ENCODE data around the gene MYADML2. TPM values are rescaled to one million over a fixed set of nuclear protein-coding genes. Genes with fewer than 3 reads are reported as not detected.
"Not testable (repeated sequence)": the region's sequence is repeated elsewhere in the genome, so short reads cannot be mapped to it uniquely, and the experiment has no call there.

Gene MYADML2
- total RNA-seq, 1 donor from 2014 or later: 3.2 TPM

DNA sequence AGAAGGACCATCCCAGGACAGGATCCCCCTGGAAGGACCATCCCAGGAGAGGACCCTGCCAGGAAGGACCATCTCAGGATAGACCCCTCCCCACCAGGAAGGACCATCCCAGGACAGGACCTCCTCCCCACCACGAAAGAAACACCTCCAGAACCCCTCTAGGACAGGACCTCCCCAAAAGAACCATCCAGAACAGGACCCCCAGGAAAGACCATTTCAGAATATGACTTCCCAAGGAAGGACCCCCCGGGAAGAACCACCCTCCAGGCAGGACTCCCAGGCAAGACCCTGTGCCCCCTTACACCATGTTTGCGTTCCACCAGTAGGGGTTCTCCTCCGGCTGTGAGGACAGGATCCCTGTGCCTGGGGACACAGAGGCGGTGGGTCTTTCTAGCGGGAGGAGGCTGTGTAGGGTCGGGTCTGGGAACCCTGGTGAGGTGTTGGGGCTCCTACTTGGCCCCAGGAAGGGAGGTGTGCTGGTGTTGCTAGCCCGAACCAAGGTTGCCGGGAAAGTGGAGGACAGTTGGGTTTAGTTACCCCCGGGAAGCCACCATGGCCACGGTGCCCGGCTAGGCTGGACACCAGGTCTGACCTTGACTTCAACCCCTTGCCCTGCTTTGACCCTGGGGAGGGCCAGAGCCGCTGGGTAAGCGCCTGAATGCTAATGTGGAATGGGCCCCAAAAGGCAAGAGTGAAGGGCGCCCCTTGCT lies 11.8 kb upstream of the MYADML2 start:
- no peak for DNase-seq

DNA sequence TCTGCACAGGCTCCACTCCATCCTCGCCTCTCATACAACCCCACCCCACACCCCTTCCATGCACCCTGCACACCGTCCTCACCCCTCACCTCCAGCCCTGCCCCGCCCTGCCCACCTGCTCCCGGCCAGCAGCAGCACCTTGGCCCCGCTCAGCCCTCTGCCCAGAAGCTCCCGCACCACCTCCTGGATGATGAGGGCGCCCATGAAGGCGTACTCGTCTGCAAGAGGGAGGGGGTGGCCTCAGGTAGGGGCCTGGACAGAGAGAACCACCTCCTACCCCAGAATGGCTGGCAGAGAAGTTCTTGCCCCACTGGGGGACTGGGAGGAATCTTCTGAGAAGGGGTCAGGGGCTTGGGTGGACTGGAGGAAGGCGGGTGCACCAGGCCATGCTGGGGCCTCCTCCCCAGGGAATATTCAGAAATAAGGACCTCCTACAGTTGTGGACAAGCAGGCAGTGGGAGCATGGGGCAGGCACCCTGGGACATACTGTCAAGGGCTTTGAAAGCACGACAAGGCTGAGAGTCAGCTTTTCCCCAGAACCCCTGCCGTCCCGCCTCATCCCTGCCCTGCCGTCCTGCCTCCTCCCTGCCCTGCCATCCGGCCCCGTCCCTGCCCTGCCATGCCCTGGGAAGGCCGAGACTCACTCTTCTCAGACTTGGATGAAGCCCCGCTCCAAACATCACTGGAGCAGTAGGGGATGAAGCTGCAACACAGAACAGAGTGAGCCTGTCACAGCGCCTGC lies 10.8 kb upstream of the MYADML2 start:
- no peak for DNase-seq

DNA sequence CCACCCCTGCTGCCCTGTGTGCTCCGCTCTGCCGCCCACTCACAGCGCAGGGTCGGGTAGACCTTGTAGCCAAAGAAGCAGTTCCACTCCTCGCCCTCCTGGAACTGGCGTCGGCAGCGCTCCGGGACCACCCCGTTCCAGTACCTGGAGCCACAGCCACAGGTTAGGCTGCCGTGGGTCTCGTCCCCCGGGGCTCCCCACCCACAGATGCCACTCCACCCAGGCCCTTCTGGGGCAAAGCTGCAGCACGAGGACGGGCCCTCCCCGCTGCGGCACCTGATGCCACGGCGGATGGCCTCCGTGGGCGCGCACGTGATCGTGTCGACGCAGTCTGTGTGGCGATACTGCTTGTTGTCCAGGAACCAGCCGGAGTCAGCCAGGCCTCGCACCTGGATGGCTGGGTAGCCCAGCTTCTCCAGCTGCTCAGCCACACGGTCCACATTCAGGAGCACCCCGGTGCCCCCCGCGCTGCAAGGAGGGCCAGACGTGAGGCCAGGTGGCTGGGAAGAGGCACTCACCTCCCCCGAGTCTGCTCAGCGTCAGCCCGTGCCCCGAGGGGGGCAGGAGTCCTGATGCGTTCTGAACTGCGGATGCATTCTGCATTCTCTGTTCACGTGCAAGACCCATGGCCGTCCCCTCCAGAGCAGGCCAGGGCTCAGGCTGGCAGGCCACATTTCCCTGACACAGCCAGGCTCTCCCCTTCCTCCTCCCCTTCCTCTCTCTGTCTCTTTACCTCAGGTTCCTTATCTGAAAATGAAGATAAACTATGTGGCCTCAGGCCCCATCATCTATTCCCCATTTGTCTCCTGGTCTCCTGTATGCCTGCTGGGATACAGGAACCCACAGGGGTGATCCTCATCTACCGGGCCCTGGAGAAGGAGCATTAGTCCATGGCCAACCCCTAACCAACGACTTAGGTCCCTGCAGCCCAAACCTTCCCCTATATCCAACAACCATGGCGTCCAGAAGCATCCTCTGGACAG lies 9.9 kb upstream of the MYADML2 start:
- DNase-seq: no peak

DNA sequence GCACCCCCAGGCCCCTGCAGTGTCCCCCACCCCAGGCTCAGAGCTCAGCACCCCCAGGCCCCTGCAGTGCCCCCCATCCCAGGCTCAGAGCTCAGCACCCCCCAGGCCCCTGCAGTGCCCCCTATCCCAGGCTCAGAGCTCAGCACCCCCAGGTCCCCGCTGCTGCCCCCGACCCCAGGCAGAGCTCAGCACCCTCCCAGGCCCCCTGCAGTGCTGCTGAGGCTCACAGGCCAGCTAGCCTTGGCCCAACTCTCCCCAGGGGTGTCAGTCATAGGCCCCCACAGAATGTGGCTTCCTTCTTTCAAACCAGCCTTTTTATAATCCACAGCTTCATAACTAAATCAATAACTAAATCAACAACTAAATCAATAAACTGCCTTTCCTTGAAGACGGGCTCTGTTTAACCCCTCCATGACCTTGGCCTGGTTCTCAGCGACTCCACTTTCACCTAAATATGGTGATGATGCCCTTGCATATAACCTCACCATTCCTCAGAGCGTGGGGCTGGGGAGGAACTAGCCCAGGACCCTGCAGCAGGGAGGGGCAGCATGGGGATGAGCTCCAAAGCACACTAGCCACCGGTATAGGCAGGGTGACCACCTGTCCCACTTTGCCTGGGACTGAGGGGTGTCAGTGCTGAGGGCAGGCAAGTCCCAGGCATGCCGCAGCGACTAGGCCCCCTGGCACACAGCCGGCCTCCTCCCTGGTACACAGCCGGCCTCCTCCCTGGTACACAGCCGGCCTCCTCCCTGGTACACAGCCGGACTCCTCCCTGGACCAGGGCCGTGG lies 8.9 kb upstream of the MYADML2 start:
- DNase-seq: no peak

DNA sequence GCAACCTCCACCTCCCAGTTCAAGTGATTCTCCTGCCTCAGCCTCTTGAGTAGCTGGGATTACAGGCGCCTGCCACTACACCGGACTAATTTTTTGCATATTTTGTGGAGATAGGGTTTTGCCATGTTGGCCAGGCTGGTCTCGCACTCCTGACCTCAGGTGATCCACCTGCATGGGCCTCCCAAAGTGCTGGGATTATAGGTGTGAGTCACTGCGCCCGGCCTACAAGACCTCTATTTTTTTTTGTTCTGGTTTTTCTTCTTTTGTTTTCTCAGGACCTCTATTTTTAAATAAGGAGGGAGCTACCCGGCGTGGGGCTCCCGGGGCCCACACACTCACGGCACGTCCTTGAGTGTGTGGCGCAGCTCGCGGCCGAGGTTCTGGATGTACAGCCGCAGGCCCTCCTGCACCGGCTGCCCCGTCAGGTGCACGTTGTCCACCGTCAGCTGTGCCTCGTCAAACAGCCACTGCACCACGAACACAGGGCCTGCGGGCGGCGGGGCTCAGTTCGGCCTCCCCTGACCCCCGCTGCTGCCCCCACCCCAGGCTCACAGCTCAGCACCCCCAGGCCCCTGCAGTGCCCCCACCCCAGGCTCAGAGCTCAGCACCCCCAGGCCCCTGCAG lies 8.1 kb upstream of the MYADML2 start:
- no peak for DNase-seq

DNA sequence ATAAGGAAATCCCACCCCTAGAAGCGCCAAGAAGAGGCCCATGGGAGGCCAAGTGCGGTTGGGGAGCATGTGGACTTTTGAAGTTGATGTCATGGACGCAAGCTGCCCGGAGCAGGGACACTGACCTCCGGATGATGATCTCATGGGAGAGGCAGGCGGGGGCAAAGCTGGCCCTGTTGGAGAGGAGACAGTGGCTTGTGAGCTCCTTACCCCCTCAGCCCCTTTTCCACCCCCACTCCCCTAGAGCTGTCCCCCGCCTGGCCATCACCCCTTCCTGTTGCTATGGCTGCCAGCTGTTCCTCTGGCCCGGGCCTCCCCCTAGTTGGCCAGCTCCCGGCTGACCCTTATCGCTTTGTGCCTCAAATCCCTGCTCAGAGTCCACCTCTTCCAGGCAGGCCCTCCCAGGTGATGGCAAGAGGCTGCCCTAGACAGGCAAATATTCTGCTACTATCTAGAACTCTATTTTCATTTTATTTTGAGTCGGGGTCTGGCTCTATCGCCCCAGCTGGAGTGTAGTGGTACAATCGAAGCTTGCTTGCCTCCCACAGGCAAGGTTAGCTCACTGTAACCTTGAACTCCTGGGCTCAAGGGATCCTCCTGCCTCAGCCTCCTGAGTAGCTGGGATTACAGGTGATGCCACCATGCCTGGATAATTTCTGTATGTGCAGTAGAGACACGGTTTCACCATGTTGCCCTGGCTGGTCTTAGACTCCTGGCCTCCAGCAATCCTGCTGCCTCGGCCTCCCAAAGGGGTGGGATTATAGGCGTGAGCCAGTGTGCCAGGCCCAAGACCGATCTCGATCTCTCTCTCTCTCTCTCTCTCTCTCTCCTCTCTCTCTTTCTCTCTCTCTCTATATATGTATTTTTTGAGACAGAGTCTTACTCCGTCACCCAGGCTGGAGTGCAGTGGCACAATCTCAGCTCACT lies 7.4 kb upstream of the MYADML2 start:
- no peak for DNase-seq

DNA sequence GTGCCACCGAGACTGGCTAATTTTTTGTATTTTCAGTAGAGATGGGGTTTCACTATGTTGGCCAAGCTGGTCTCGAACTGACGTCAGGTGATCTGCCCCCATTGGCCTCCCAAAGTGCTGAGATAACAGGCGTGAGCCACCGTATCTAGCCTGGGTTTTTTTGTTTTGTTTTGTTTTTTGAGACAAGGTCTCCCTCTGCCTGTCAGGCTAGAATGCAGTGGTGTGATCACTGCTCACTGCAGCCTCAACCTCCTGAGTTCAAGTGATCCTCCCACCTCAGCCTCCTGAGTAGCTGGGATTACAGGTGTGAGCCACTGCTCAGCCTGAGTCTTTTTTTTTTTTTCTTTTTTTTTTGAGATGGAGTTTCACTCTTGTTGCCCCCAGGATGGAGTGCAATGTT lies 6.4 kb upstream of the MYADML2 start:
- DNase-seq: not testable (repeated sequence)

DNA sequence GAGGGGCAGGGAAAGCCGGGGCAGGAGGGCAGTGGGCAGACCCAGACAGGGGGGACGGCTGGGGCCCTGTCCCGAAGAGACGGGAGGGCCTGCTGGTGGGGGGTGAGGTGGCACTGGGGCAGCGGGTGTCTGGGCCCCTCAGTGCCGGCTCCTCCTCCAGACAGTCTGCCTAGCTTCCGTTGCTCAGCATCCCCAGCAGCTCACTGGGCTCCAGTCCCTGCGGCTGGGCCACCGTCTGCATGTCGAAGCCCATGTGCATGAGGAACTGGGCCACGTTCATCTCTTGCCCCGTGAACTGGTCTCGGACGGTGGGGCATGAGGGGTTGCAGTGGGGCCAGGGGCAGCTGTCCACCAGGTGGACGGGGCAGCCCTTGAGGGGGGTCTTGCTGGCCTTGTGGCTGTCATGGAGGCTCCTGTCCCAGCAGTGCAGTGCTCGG lies 5.8 kb upstream of the MYADML2 start:
- no peak for DNase-seq

DNA sequence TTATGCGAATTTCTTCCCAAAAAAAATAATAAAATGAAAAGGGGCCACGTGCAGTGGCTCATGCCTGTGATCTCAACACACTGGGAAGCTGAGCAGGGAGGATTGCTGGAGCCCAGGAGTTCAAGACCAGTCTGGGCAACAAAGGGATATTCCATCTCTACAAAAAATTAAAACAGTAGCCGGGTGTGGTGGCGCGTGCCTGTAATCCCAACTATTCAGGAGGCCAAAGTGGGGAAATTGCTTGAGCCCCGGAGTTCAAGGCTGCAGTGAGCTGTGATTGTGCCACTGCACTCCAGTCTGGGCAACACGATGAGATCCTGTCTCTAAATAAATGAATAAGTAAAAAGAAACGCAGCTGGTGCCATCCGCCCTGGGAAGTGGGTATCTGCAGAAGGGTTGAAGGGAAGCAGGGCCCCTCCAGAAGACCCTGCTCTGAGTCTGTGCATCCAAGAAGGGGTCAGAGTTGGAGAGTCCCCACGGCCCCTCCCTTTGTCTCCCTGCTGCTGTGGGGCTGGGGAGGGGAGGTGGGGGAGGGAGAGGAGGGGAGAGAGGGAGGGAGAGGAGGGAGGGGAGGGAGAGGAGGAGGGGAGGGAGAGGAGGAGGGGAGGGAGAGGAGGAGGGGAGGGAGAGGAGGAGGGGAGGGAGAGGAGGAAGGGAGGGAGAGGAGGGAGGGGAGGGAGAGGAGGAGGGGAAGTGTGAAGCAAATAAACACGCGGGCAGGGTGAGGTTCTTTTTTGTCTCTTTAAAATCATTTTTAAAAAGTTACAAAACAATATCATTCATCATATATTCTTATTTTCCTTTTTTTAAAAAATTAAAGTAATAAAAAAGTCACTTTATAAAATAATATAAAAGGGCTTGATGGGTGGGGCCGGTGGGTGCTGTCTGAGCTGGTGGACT lies 5.0 kb upstream of the MYADML2 start:
- no peak for DNase-seq

DNA sequence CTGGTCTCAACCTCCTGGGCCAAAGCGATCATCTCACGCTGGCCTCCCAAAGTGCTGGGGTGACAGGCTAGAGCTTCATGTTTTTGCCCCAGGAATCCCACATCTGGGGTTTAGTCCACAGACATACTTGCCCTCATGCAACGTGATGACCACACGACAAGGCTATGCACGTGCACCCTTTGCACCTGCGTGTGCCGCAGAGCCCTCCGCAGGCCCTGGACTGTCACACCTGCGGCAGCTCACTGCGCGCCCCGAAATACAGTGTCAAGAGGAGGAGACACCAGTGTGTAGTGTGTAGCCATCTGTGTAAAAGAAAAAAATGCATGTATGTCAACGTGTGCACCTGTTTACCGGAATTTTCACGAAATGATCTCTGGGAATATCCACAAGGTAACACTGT lies 3.5 kb upstream of the MYADML2 start:
- DNase-seq: no peak

DNA sequence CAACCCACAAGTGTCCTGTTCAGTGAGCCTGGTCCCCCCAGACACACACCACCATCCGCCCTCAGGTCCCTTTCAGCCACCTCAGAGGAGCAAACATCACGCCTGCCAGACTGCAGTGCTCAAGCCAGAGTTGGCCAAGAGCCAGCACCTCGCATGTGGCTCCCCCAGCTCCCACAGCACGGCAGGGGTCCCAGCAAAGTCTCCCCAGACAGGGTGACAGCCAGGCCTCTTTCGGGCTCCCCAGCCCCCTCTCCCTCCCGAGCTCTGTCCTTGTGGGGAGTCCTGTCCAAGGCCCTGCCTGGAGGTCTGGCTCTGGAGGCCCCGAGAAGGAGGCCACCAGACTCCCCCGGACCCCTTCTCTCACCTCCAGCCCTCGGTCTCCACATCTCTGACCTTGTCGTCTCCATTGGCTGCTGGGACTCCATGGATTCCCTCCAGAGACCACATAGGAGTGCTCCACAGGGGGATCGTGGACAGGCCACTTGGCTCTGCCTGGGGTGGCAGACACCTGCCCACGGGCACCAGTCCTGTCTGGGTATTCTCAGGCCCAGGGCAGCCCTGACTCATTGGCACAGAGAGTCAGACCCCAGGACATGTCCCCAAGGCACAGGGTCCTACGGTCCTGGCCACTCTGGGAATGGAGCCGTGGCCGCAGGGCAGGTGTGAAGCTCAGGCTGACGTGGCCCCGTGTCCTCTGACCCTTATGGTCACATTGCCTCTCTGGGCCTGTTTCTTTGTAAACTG lies 1.8 kb upstream of the MYADML2 start:
- no peak for DNase-seq

- no peak for DNase-seq
Measured at GRCh38 chr17:81944858-81945257, 2.2 kb downstream of the MYADML2 start.

GRCh38 chr17:81942167-81942553 lies 4.9 kb downstream of the MYADML2 start:
- no peak for DNase-seq

DNA sequence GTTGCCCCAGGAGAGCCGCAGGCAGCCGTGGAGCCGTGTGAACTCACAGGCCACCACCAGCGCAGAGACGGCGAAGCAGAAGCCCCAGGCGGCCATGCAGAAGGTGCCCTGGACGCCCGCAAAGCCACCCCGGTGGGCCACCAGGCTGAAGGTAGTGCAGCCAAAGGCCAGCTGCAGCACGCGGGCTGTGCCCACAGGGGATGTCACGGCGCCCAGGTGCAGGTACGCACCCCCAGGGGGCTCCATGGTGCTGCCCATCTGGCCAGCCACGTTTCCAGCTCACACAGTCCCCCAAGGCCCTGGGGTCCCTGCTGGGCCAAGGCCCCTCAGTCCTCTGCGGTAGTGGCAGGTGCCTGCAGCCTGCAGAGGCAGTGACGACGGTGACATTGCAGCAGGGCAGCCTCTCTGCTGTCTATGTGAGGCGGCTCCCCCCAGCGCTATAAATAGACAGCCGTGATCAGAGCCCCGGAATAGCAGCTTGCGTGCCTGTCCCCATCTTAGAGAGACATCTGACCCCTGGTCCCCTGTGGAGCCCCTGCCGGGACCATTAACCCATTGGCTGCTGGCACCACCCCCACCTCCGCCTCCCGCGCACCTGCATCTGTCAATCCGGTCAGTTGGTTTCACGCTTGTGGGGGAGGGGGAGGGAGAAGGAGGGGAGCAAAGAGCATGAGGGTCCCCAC lies 5.4 kb downstream of the MYADML2 start:
- DNase-seq: no peak

DNA sequence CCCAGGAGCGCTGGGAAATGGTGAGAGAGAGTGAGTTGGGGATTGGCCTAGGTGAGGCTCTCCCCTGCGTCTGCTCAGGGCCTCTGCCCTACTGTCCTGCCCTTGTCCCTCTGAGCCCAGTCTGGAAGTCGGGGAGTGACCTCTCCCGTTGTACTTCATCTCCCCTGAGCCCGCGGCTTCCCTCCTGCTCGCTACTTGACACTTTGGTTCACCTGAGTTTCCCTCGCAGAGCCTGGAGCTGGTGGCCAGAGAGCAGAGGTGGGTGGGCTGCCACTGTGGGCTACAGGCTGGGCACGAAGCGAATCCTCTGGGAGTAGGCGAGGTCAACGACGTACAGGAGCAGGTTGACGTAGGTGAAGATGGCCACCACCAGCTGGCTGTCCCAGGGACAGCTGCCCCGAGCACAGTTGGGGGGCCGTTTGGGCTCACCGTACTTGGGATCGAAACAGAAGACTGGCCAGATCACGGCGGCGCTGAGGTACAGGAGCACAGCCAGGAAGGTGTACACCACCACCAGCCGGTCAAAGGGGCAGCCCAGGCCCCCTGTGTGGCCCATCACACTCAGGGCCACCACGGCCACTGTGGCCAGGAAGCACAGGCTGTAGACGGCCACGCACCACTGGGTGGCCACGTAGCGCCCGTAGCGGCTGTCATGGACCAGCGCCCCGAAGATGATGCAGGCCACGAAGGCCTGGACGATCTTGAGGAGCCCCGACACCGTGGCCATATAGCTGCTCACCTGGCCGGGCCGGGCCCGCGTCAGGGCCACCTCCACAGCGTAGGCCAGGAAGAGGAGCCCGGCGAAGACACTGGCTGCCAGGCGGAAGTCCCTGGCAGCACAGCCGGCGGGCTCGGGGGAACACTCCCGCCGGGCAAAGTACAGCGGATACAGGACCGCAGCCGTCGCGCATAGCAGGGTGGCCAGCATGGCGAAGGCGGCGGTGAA lies 6.2 kb downstream of the MYADML2 start:
- no peak for DNase-seq

GRCh38 chr17:81939881-81940385 lies 7.1 kb downstream of the MYADML2 start:
- DNase-seq: no peak
